OCI-LY7 (cell line): ENCODE data around the gene ATP2C1.
A peak's percentile ranks its signal among the peaks of the same experiment; 100 is the strongest.

Source experiments
- CTCF ChIP-seq: fragments of 200-600 bp; sonication (generic); conservative IDR thresholded peaks from 2 replicates; pipeline ENCODE4 v1.5.1; 2014; ENCODE audit warnings: mild to moderate bottlenecking, antibody characterized with exemption, low read length, moderate library complexity, mixed read lengths
- EZH2phosphoT487 ChIP-seq: fragments of 200-600 bp; sonication (generic); IDR thresholded peaks from 2 replicates; pipeline ENCODE4 v1.6.1; 2018; ENCODE audit warnings: low read depth, borderline replicate concordance, mild to moderate bottlenecking, mixed run types, antibody characterized with exemption, low read length, moderate library complexity, mixed read lengths

DNA sequence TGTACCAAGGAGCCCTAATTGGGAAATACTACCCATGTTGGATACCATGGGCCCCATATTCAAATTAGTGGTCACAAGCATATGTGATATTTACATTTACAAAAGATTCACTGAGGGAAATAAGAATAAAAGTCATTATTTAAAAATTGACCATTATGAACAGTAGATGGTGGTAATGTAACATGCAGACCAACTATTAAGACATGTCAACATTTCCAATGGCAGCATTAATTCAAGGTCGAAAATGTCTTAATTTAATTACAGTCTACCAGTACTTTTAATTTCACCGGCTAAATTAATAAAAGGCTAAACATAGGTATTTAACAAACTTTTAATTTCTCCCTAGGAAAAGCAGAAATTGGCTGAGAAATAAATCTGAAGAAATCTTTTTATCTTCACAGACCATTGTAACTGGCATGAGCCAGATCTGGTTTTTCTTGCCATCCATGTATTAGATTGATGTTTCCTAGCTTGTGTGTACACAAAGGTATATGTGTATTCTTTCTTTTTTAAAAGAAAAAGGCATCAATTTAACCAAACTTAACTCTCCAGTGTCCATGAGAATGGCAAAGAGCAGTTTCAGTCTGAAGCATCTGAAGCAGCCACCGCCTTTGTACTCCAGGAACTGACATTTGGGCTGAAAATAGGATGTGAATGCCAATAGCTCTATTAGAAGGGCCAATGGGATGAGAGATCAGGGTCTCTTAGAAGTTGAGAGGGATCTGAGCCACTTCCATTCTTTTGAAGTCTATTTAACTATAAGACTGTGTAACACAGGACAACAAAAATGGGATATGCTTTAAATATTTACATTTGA is 159.4 kb downstream of the ATP2C1 start:
- peak; percentile 43 for TF ChIP-seq CTCF
- no peak for TF ChIP-seq EZH2phosphoT487
